Inflammatory macrophage (primary cell): ENCODE results near the gene MAGI2.

Experiments
- DNase-seq, 2 donors: peaks; one replicate each; pipeline ENCODE4 v3.0.0-alpha.2; 2020 to 2022

Gene MAGI2

DNA sequence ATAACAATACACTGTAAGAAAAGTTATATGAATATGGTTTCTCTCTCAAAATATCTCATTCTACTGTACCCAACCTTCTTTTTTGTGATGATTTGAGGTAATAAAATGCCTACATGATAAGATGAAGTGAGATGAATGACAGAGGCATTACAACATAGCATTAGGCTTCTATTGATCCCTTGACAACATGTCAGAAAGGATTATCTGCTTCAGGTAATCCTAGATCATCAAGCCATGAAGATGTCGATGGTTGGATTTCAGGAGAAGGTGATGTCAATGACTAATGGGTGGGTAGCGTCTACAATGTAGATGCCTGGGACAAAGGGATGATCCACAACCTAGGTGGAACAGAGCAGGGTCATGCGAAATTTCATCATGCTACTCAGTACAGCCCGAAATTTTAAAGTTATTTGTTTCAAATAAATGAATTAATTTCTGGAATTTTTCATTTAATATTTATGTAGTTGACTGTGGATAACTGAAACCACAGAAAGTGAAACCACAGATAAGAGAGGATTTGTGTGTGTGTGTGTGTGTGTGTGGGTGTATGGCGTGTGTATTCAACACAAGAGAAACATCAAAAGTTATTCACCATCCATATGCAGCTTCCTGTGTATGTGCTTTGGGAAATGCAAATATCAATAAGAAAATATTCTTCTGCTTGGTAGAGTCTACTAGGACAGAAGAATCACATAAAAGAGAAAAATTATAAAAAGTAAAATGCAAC lies 77.0 kb downstream of the MAGI2 start:
- DNase-seq = no peak

DNA sequence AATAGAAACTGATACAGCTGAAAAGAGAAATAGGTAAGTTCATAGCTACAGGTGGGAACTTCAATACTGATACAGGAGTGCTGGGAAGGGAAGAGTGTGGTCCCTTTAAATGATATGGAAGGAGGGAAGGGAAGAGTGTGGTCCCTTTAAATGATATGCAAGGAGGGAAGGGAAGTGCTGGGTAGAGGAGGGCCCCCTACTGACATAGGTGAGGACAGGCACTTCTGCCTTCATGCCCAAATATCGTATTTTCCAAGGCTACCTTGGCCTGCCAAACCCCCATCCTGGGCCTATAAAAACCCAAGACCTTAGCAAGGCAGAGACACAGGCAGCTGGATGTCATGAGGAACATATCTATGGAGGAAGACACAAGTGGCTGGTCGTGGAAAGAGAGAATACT lies 92.3 kb downstream of the MAGI2 start:
- no peak for DNase-seq

- no peak for DNase-seq
These were observed 93.6 kb downstream of the MAGI2 start for GRCh38 chr7:79359827-79360226.

DNA sequence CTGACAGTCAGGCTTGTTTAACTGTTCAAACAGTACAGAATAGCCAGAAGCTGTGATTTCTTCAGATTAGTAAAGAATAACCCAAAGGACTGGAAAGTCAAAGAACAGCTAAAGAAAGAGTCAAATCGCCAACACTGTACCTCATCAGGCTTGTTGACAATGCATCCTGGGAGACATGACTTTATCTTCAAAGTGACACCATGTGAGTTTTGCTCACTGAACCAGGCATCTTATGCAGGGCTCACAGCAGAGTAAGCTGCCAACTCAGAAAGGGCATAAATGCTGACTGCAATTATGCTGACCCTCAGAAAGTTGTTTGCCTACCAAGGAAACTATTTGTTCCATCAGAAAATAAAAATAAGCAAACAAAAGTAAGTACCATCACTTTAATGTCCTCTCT lies 96.4 kb downstream of the MAGI2 start:
- DNase-seq = no peak

GRCh38 chr7:79353720-79354468 lies 99.6 kb downstream of the MAGI2 start:
- no peak for DNase-seq

DNA sequence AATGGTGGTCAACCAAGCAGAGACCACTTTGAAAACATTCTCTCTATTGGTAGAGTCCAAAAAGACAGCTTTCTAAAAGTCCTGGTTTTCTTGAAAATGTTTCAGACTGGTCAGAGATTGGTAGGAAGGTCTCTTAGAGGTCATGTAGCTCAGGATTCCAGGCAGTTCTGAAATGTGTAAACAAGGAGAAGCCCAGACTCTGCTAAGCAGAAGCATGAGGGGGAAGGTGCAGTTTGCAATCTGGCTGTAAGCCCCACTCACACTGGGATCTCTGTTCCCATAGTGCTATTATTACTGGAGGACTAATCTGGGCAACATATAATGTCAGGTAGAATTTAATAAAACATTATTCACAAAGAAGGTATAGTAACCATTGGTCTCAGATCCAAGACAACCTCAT lies 101.1 kb downstream of the MAGI2 start:
- no peak for DNase-seq

GRCh38 chr7:79347351-79347750 lies 106.1 kb downstream of the MAGI2 start:
- DNase-seq = no peak

DNA sequence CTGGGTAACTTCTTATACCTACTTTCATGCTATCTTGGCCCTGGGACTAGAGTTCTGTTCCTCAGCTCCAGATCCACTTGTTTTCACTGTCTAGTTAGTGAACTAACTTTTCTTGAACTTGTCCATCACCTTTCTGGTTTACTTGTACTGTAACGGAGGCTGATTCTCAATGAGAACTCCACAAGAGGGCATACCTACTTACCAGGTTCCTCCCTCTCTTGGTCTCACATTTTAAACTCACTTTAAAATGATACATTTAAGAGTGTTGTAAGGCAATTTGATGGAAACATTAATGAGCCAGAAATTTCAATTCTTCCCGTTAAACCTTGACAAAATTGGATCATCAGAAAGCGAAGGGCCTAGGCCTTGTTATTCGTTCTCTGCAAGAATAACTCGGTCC lies 111.6 kb downstream of the MAGI2 start:
- no peak for DNase-seq

- DNase-seq = no peak
These were observed 113.3 kb downstream of the MAGI2 start for GRCh38 chr7:79340212-79340611.

DNA sequence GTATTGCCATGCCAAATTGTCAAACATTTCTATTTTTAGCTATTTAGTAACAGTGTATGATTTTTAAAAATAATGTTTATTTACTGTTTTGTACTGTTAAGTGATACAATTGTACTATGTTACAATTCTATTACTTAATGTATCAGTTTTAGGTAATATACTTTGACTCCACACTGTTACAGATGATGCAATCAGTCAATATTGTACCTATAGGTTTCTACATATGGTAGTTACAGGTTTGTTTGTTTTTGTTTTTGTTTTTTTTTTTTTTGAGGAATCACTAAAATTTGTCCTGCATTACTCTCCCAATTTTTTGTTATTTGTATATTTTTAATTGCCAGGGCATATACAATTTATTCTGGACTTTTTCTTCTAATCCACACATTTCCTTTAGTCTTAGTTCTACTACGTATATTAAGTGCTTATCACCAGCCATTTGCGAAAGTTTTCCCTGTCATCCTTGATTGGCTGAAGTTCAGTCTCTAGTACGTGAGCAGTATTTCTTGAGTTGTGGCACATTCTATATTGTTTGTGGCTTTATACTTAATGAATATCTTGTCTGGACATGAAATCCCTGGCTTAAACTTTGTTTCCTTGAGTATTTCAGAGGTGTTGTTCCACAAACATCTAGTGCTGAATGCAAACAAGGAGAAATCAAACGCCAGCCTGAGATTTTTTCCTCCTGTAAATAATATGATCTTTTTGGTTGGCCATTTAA lies 114.1 kb downstream of the MAGI2 start:
- no peak for DNase-seq

GRCh38 chr7:79337717-79338116 lies 115.8 kb downstream of the MAGI2 start:
- no peak for DNase-seq

DNA sequence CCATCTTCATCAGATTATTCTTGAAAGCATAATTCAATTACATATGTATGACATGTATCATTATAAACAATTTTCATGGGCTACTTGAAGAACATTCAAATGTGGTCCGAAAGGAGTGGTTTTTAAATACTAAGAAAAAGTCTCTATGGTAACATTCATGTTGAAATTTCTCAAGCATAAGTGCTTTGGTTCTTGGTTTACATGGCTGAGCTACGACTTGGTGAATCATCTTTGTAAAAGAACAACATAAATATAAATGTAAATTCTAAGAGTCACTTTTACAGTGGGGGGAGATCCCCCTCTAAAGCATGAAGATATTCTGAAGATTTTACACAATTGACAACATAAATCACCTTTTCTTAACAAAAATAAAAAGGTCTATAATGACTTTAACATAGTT lies 118.6 kb downstream of the MAGI2 start:
- DNase-seq = no peak

GRCh38 chr7:79334334-79334733 lies 119.1 kb downstream of the MAGI2 start:
- DNase-seq = no peak

GRCh38 chr7:79332091-79332490 lies 121.4 kb downstream of the MAGI2 start:
- DNase-seq = no peak

DNA sequence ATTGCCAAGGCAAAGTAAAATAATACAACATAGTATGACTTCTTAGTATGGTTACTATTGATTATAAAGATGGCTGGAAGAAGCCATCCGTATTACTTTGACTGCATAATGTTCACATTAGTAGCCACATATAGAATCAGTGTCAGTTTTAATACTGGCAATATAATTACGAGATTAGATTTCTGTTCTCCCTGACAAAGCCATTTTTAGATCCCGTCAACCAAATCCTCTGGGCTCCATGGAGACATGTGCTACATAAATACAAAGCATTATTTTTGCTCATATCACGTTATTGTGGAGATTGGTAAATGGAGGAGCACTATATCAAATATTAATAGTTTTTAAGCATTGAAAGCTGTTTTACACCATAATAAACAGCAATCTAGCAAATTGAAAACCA lies 124.0 kb downstream of the MAGI2 start:
- DNase-seq = no peak

DNA sequence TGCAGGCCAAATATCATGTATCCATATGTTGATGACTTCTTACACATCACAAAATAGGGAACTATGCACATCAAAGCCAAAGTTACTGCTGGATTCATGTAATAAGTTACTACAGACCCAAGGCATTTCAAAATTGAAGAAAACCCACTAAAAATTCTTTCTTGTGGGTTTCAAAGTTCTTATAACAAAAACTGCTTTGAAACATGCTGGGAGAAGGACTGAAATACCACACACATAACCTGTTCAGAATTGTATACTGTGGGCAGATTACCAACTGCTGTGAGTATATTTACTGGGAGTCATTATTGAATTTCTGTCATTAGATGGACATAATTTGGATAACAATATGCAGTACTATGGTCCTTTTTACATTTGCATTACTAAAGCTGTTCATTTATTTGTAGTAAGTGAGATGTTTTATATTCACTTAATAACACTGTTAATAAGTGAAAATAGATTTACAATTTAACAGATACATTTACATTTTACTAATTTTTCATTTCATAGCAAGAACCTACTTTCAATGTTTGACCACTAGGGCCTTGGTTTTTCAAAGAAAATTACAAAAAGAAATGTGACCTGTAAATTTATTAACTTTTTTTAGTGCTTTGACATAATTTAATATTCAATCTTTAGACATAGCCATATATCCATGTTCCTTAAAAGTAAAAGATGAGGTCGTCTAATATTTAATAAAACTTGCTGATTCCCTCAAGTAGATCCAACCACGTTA lies 132.6 kb downstream of the MAGI2 start:
- no peak for DNase-seq

- no peak for DNase-seq
These were observed 134.1 kb downstream of the MAGI2 start for GRCh38 chr7:79319369-79319768.

- DNase-seq = no peak
These were observed 135.7 kb downstream of the MAGI2 start for GRCh38 chr7:79317728-79318127.

DNA sequence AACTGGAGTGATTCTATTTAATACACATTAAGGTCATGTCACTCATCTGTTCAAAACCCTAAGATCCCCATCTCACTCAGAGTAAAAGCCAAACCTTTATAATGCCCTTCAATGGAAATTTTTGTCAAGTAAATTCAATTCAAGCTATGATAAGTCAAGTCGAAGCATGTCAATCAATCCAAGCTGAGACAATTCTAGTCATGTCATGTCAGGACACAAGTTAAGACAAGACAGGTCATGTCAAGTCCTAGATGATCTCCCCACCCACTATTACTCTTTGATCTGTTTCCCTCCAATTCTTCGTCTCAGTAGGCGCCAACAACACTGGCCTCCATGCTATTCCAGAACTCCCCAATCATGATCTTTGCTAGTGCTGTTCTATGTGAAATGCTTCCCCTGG lies 141.4 kb downstream of the MAGI2 start:
- DNase-seq = no peak

- no peak for DNase-seq
These were observed 145.3 kb downstream of the MAGI2 start for GRCh38 chr7:79308192-79308591.

- DNase-seq = no peak
These were observed 146.1 kb downstream of the MAGI2 start for GRCh38 chr7:79307376-79307775.

DNA sequence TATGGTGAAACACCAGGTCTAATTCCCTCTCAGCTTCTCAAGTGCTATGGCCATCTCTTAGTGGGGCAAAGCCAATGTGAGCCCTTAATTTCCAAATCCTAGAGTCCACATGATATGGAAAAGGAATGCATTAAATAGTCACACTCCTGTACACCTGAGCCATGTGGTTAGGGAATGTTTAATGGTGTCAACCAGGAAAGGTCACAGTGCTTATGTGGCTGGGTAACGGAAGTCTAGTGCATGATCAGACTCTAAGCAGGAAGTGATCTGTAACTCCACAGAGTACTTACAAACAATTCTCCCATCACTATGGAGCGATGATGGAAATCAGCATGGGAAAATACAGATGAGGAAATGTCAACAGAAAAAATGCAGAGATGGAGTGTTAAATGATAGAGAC lies 148.8 kb downstream of the MAGI2 start:
- DNase-seq = no peak

- DNase-seq = no peak
These were observed 151.2 kb downstream of the MAGI2 start for GRCh38 chr7:79302293-79302692.
